ENCODE measurements around the gene SLC7A10.

- TF ChIP-seq CTCF (IDR thresholded peaks at IDR 0.05): no peak
- TF ChIP-seq POLR2A (IDR thresholded peaks at IDR 0.05): no peak
Measured at GRCh38 chr19:33203529-33203928, 22.1 kb downstream of the SLC7A10 start.

Data from testis (tissue), 2 donors.